OCI-LY7 (cell line): Measurements from ENCODE around the gene NUDT22. TPM values are rescaled to one million over a fixed set of nuclear protein-coding genes. Genes with fewer than 3 reads are reported as not detected.

Source experiments
- BruUV-seq: library from RNA; stranded (reverse); fragments of 400-500 nt; replicated peaks from 2 replicates; lab custom pipeline; 2021; lab: Mats Ljungman, UMichigan
- CTCF ChIA-PET: fragments of 300-600 bp; sonication (Branson Sonifier 250); formaldehyde crosslinking; loops from one replicate; lab custom pipeline; 2022; ENCODE audit warnings: antibody characterized with exemption; ENCODE audit not compliant: unreplicated experiment; lab: Charles Lee
- POLR2A ChIA-PET: fragments of 300-600 bp; sonication (Branson Sonifier 250); formaldehyde crosslinking; loops from one replicate; lab custom pipeline; 2022; ENCODE audit warnings: antibody characterized with exemption; lab: Charles Lee
- DNase-seq: peaks from one replicate; pipeline ENCODE4 v3.0.0-alpha.2; 2015; ENCODE audit warnings: low spot score
- H2AFZ ChIP-seq: fragments of 200-600 bp; sonication (generic), shearing (Covaris generic); 2 replicates; pipeline ENCODE4 v1.6.1; 2014; ENCODE audit warnings: mild to moderate bottlenecking, antibody characterized with exemption, low read length, moderate library complexity
- H3K27ac ChIP-seq: fragments of 200-600 bp; sonication (generic); 2 replicates; pipeline ENCODE4 v1.5.1; 2014; ENCODE audit warnings: mixed run types, low read depth, mild to moderate bottlenecking, moderate library complexity, low read length, inconsistent platforms; ENCODE audit not compliant: poor library complexity, severe bottlenecking
- H3K36me3 ChIP-seq: fragments of 200-600 bp; sonication (generic); 2 replicates; pipeline ENCODE4 v1.6.1; 2014; ENCODE audit warnings: mild to moderate bottlenecking, antibody characterized with exemption, low read length, moderate library complexity, mixed read lengths; ENCODE audit not compliant: insufficient read depth
- H3K4me1 ChIP-seq: fragments of 200-600 bp; sonication (generic); 2 replicates; pipeline ENCODE4 v1.5.1; 2014; ENCODE audit warnings: mild to moderate bottlenecking, low read length; ENCODE audit not compliant: insufficient read depth, poor library complexity, severe bottlenecking
- H3K4me2 ChIP-seq: fragments of 200-600 bp; sonication (generic); 2 replicates; pipeline ENCODE4 v1.6.1; 2014; ENCODE audit warnings: mild to moderate bottlenecking, low read length
- H3K4me3 ChIP-seq: fragments of 200-600 bp; sonication (generic); 2 replicates; pipeline ENCODE4 v1.5.1; 2014; ENCODE audit warnings: mild to moderate bottlenecking, low read depth, low read length; ENCODE audit not compliant: poor library complexity, severe bottlenecking
- H3K79me2 ChIP-seq: fragments of 200-600 bp; sonication (generic); 2 replicates; pipeline ENCODE4 v1.6.1; 2016; ENCODE audit warnings: low read depth, mild to moderate bottlenecking, low read length, moderate library complexity, mixed read lengths; ENCODE audit not compliant: insufficient read depth
- H3K9me2 ChIP-seq: fragments of 200-600 bp; sonication (generic); 2 replicates; pipeline ENCODE4 v1.6.1; 2016; ENCODE audit warnings: mild to moderate bottlenecking, low read length, mixed read lengths; ENCODE audit not compliant: insufficient read depth
- H3K9me3 ChIP-seq: fragments of 200-600 bp; sonication (generic); 2 replicates; pipeline ENCODE4 v1.6.1; 2014; ENCODE audit warnings: mild to moderate bottlenecking, mixed run types, low read length, mixed read lengths
- H4K20me1 ChIP-seq: fragments of 200-600 bp; sonication (generic); 2 replicates; pipeline ENCODE4 v1.6.1; 2014; ENCODE audit warnings: mild to moderate bottlenecking, antibody characterized with exemption, low read length, moderate library complexity, mixed read lengths; ENCODE audit not compliant: insufficient read depth
- EZH2phosphoT487 ChIP-seq: fragments of 200-600 bp; sonication (generic); IDR thresholded peaks from 2 replicates; pipeline ENCODE4 v1.6.1; 2018; ENCODE audit warnings: low read depth, borderline replicate concordance, mild to moderate bottlenecking, mixed run types, antibody characterized with exemption, low read length, moderate library complexity, mixed read lengths
- intact Hi-C: fragments of 100-400 bp; cut with micrococcal nuclease; formaldehyde crosslinking; loops from one replicate; pipeline ENCODE4 v1.10.0; 2022; ENCODE audit not compliant: unreplicated experiment
- total RNA-seq, 2 experiments: library from RNA; depleted of rRNA in 1 of 2; stranded (reverse); fragments of >200 nt in 1 of 2; shearing (Covaris generic) in 1 of 2; gene quantifications; 2 replicates each; pipeline ENCODE4 v1.2.3, GENCODE V29; 2014 to 2022
- TF ChIP-seq, protein P1 (sequence below): fragments of 200-600 bp; sonication (generic); conservative IDR thresholded peaks from 2 replicates; pipeline ENCODE4 v1.5.1; 2014; ENCODE audit warnings: mild to moderate bottlenecking, antibody characterized with exemption, low read length, moderate library complexity, mixed read lengths

The NUDT22 gene
- total RNA-seq, 2 experiments from 2014 or later, result 81.4 to 98.4 TPM

DNA sequence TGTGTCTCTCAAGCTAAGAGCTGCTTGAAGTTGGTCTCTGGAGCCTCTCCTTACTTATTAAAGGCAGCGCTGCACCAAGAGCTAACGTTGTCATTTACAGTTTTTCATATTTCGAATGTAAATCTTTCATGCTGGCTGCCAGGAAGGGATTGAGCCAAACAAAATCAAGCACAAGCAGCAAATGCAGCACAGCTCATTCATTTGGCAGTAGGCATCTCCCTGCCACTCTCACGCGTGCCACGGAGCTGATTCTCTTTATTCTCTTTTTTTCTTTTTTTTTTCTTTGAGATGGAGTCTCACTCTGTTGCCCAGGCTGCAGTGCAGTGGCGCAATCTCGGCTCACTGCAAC, 6.9 kb downstream of the NUDT22 start:
- ChIA-PET CTCF (interaction anchor here (0.6 kb wide), 1 partner anchor 219 kb away, joined by 3 read pairs; no protein-coding TSS in a partner anchor), POLR2A (interaction anchor here (1.2 to 1.3 kb wide), 2 partner anchors 8 to 27 kb away, joined by 4 to 5 read pairs; partner anchors contain the start of genes FERMT3 and FKBP2)
- Histone ChIP-seq H3K4me2 (no peak overlapping the region), H3K9me3 (no peaks in the 10 kb centered on the region), H3K36me3 (peaks cover 9% of the 10 kb centered on the region; the same call in 1 of the 2 replicates), H2AFZ (no peak overlapping the region), H3K4me3 (no peak overlapping the region), H3K9me2 (no peaks in the 10 kb centered on the region), H4K20me1 (no peaks in the 10 kb centered on the region), H3K27ac (no peak overlapping the region), H3K4me1 (peaks cover 44% of the 10 kb centered on the region), H3K79me2 (no peaks in the 10 kb centered on the region; the same call in 1 of the 2 replicates)
- no TSS peak for BruUV-seq
- no peak for TF ChIP-seq EZH2phosphoT487
- TF ChIP-seq, protein P1, sequence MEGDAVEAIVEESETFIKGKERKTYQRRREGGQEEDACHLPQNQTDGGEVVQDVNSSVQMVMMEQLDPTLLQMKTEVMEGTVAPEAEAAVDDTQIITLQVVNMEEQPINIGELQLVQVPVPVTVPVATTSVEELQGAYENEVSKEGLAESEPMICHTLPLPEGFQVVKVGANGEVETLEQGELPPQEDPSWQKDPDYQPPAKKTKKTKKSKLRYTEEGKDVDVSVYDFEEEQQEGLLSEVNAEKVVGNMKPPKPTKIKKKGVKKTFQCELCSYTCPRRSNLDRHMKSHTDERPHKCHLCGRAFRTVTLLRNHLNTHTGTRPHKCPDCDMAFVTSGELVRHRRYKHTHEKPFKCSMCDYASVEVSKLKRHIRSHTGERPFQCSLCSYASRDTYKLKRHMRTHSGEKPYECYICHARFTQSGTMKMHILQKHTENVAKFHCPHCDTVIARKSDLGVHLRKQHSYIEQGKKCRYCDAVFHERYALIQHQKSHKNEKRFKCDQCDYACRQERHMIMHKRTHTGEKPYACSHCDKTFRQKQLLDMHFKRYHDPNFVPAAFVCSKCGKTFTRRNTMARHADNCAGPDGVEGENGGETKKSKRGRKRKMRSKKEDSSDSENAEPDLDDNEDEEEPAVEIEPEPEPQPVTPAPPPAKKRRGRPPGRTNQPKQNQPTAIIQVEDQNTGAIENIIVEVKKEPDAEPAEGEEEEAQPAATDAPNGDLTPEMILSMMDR, result no peak
- no peak for DNase-seq
- intact Hi-C loops, result no loop called here

DNA sequence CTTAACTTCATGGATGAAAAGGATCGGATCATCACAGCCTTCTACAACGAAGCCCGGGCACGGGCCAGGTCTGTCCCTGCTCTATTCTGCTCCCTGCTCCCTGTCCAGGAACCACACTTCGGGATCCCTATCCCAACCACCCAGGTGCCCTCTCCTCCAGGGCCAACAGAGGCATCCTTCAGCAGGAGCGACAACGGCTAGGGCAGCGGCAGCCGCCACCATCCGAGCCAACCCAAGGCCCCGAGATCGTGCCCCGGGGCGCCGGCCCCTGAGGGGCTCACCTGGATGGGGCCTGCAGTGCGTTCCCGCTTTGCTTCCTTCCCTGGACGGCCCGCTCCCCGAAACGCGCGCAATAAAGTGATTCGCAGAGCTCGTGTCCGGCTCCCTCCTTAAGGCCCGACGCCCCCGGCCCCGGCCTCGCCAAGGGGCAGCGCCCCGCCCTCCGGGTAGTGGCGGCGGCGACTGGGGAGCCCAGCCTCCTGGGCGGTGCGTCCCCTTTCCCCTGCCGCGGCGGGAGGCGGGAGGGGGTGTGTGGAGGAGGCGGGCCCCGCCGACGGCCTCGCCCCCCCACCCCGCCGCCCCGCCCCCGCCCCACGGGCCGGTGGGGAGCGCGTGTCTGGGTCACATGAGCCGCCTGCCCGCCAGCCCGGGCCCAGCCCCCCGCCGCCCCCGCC, 8.0 kb downstream of the NUDT22 start, which contains the start of gene VEGFB:
Gene VEGFB, plus strand, starts transcription at position 672 of the 674 bp plus-strand sequence. CDS start 250 bp downstream, outside the sequence.
- Histone ChIP-seq H3K4me3 (peak within 1 kb of the TSS; percentile 74), H3K9me3 (no peaks in the 10 kb centered on the region), H3K4me2 (peak within 1 kb of the TSS; percentile 82), H2AFZ (peak within 1 kb of the TSS; percentile 18; the same call in 1 of the 2 replicates), H3K79me2 (no peaks in the 10 kb centered on the region; the same call in 1 of the 2 replicates), H3K27ac (peak within 1 kb of the TSS; percentile 33), H3K36me3 (peaks cover 18% of the 10 kb centered on the region), H3K4me1 (peaks cover 52% of the 10 kb centered on the region), H3K9me2 (no peaks in the 10 kb centered on the region), H4K20me1 (no peaks in the 10 kb centered on the region)
- intact Hi-C loops, result no loop called here
- ChIA-PET CTCF (no interaction called here), POLR2A (interaction anchor here (0.6 kb wide), 1 partner anchor 77 kb away, joined by 4 read pairs; no protein-coding TSS in a partner anchor)
- DNase-seq, result peak; percentile 67
- TF ChIP-seq, protein P1, result no peak
- TF ChIP-seq EZH2phosphoT487, result no peak
- BruUV-seq, result no TSS peak
